HepG2 (cell line): ENCODE measurements around the gene PEX5L. TPM values are rescaled to one million over a fixed set of nuclear protein-coding genes. Genes with fewer than 3 reads are reported as not detected.

ENCODE experiments used
- ATAC-seq: fragments of 200-7000 bp; cut with Tn5 transposase; 3 replicates; pipeline ENCODE4 v1.9.1; 2020; ENCODE audit warnings: mild to moderate bottlenecking, moderate library complexity
- BruUV-seq: library from RNA; stranded (reverse); fragments of 400-500 nt; replicated peaks from 2 replicates; lab custom pipeline; 2021; lab: Mats Ljungman, UMichigan
- CTCF ChIA-PET: fragments of 300-600 bp; formaldehyde crosslinking; extraction: SDS; loops from one replicate; lab custom pipeline; 2021; ENCODE audit warnings: low total read pairs, inconsistent platforms, low intra/inter-chr PET ratio; lab: Yijun Ruan, JAX
- POLR2A ChIA-PET: fragments of 350-600 bp; sonication (Branson Sonifier 250); formaldehyde crosslinking; loops from one replicate; lab custom pipeline; 2020; ENCODE audit warnings: antibody characterized with exemption, inconsistent platforms; lab: Yijun Ruan, JAX
- DNase-seq: peaks from one replicate; pipeline ENCODE4 v3.0.0-alpha.2; 2015; ENCODE audit warnings: low spot score
- FAIRE-seq: peaks from 3 replicates; lab custom pipeline; 2011; peaks lifted over from hg19 to GRCh38; lab: Jason Lieb, UNC
- H2AFZ ChIP-seq: one replicate; pipeline ENCODE4 v1.6.1; 2011; ENCODE audit warnings: low read length, inconsistent platforms
- H3K27ac ChIP-seq: fragments of 300-600 bp; 3 replicates; pipeline ENCODE4 v1.8.0; 2011; ENCODE audit warnings: mixed run types, mild to moderate bottlenecking, mixed read lengths, low read length, inconsistent platforms; ENCODE audit not compliant: insufficient read depth; ENCODE audit errors: extremely low read length
- H3K27me3 ChIP-seq, 2 experiments: fragments of 200-600 bp in 1 of 2; 2 replicates in 1 of 2; 3 replicates in 1 of 2; pipeline versions ENCODE4 v1.6.0 to v1.8.0; 2011; ENCODE audit warnings: low read length in 2 of 2, mild to moderate bottlenecking in 2 of 2, moderate library complexity in 2 of 2, inconsistent platforms in 1 of 2; ENCODE audit not compliant: insufficient read depth in 2 of 2, control insufficient read depth in 1 of 2
- H3K36me3 ChIP-seq, 2 experiments: fragments of 200-600 bp in 1 of 2; replicated peaks in 1 of 2; 2 replicates in 1 of 2; 3 replicates in 1 of 2; pipeline versions ENCODE4 v1.5.1 to v1.8.0; 2011; ENCODE audit warnings: low read length in 2 of 2, inconsistent platforms in 1 of 2; ENCODE audit not compliant: insufficient read depth in 2 of 2, control insufficient read depth in 1 of 2
- H3K4me1 ChIP-seq: 2 replicates; pipeline ENCODE4 v1.5.1; 2012; ENCODE audit warnings: low read length, inconsistent platforms; ENCODE audit not compliant: insufficient read depth
- H3K4me2 ChIP-seq: 2 replicates; pipeline ENCODE4 v1.6.0; 2011; ENCODE audit warnings: low read depth, low read length, inconsistent platforms
- H3K4me3 ChIP-seq, 3 experiments: fragments of 200-600 bp in 1 of 3; sonication (generic), shearing (Covaris generic) in 1 of 3; replicated peaks in 1 of 3; 2 replicates each; pipeline ENCODE4 v1.5.1; 2011 to 2016; ENCODE audit warnings: low read length in 3 of 3, inconsistent platforms in 2 of 3, low read depth in 2 of 3, mild to moderate bottlenecking in 2 of 3, control low read depth in 1 of 3, mixed read lengths in 1 of 3; ENCODE audit not compliant: insufficient read depth in 1 of 3
- H3K79me2 ChIP-seq: one replicate; pipeline ENCODE4 v1.6.1; 2011; ENCODE audit warnings: low read length, inconsistent platforms; ENCODE audit not compliant: insufficient read depth
- H3K9ac ChIP-seq: 2 replicates; pipeline ENCODE4 v1.6.0; 2011; ENCODE audit warnings: mild to moderate bottlenecking, low read depth, low read length, inconsistent platforms; ENCODE audit not compliant: insufficient read depth
- H3K9me3 ChIP-seq: 2 replicates; pipeline ENCODE4 v1.5.1; 2012; ENCODE audit warnings: mild to moderate bottlenecking, low read length
- H4K20me1 ChIP-seq: 2 replicates; pipeline ENCODE4 v1.6.0; 2011; ENCODE audit warnings: inconsistent platforms, mild to moderate bottlenecking, low read length, moderate library complexity; ENCODE audit not compliant: insufficient read depth
- CBX1 ChIP-seq: IDR thresholded peaks from one replicate; pipeline ENCODE4 v1.6.1; 2016; ENCODE audit warnings: antibody characterized with exemption, low read depth
- HDAC2 ChIP-seq: sonication (generic); formaldehyde crosslinking; IDR thresholded peaks from 2 replicates; pipeline ENCODE4 v1.4.0; 2020; ENCODE audit warnings: missing genetic modification reagents
- NFYB ChIP-seq: sonication (generic); formaldehyde crosslinking; IDR thresholded peaks from 2 replicates; pipeline ENCODE4 v1.4.0; 2020; ENCODE audit warnings: missing genetic modification reagents
- PRMT3 ChIP-seq: sonication (generic); formaldehyde crosslinking; IDR thresholded peaks from 2 replicates; pipeline ENCODE4 v1.8.1; 2022; ENCODE audit warnings: low read depth, mild to moderate bottlenecking, moderate library complexity, missing genetic modification reagents, borderline replicate concordance
- RFX5 ChIP-seq: IDR thresholded peaks from 2 replicates; pipeline ENCODE4 v1.6.1; 2011; ENCODE audit warnings: low read depth, low read length, improper control_type of control experiment
- SRF ChIP-seq: IDR thresholded peaks from 2 replicates; pipeline ENCODE4 v1.6.1; 2011; ENCODE audit warnings: mild to moderate bottlenecking, low read depth, low read length, moderate library complexity
- STAT5B ChIP-seq: sonication (generic); formaldehyde crosslinking; IDR thresholded peaks from 2 replicates; pipeline ENCODE4 v1.4.0; 2020; ENCODE audit warnings: missing genetic modification reagents
- SUZ12 ChIP-seq: fragments of 150-350 bp; IDR thresholded peaks from 2 replicates; pipeline ENCODE4 v1.6.1; 2014; ENCODE audit warnings: low read depth, low read length
- ZNF431 ChIP-seq: sonication (generic); formaldehyde crosslinking; IDR thresholded peaks from 2 replicates; pipeline ENCODE4 v1.9.0; 2022; ENCODE audit warnings: missing genetic modification reagents, low read depth, mild to moderate bottlenecking, borderline replicate concordance
- ZNF577 ChIP-seq: sonication (generic); formaldehyde crosslinking; IDR thresholded peaks from 2 replicates; pipeline ENCODE4 v1.4.0; 2020; ENCODE audit warnings: mild to moderate bottlenecking, low read depth, missing genetic modification reagents, borderline replicate concordance
- ZNF761 ChIP-seq: sonication (generic); formaldehyde crosslinking; conservative IDR thresholded peaks from 2 replicates; pipeline ENCODE4 v1.4.0; 2020; ENCODE audit warnings: mild to moderate bottlenecking, missing genetic modification reagents
- WGBS: methylation state at CpG from one replicate; pipeline ENCODE4 v1.1.6; 2017; ENCODE audit warnings: low lambda C conversion rate; 5-methylcytosine and 5-hydroxymethylcytosine counted together
- in situ Hi-C: cut with HindIII; loops from 2 replicates; pipeline ENCODE4 v1.10.0; 2017; ENCODE audit warnings: low pct_unique_long_range_greater_than_20kb; ENCODE audit not compliant: extremely low pct_ligation_motif_present
- intact Hi-C: fragments of 100-400 bp; cut with micrococcal nuclease; formaldehyde crosslinking; loops from one replicate; pipeline ENCODE4 v1.10.0; 2022; ENCODE audit not compliant: unreplicated experiment
- polyA plus RNA-seq, 8 experiments: library from polyadenylated mRNA; depleted of rRNA in 3 of 8; stranded (reverse) in 7 of 8; unstranded in 1 of 8; fragments of >200 nt; fragmentation: Illumina TruSeq in 4 of 8; extraction: Trizol in 4 of 8; gene quantifications; 2 replicates each; pipeline versions ENCODE4 v1.2.1 to v1.2.3, GENCODE V29; 2011 to 2016; ENCODE audit warnings: low read depth in 4 of 8, missing spikeins in 1 of 8, mixed read lengths in 1 of 8; ENCODE audit not compliant: insufficient read depth in 1 of 8
- total RNA-seq, 5 experiments: library from RNA; depleted of rRNA; stranded (reverse); fragments of >200 nt; fragmentation: Illumina TruSeq; extraction: Trizol; gene quantifications; 2 replicates each; pipeline ENCODE4 v1.2.3, GENCODE V29; 2016; ENCODE audit warnings: low read depth in 1 of 5
- TF ChIP-seq, protein P1 (sequence below): sonication (generic); formaldehyde crosslinking; IDR thresholded peaks from 2 replicates; pipeline ENCODE4 v1.5.1; 2020; ENCODE audit warnings: missing genetic modification reagents, mild to moderate bottlenecking, borderline replicate concordance
- TF ChIP-seq, protein P2 (sequence below): IDR thresholded peaks from 2 replicates; pipeline ENCODE4 v1.6.1; 2016; ENCODE audit warnings: missing compliant biosample characterization, missing genetic modification reagents, borderline replicate concordance

PEX5L gene
- total and polyA plus RNA-seq, 2 of the 13 experiments (the other 11 are each of a cell fraction or from before 2014, with no cell fraction given): not detected

DNA sequence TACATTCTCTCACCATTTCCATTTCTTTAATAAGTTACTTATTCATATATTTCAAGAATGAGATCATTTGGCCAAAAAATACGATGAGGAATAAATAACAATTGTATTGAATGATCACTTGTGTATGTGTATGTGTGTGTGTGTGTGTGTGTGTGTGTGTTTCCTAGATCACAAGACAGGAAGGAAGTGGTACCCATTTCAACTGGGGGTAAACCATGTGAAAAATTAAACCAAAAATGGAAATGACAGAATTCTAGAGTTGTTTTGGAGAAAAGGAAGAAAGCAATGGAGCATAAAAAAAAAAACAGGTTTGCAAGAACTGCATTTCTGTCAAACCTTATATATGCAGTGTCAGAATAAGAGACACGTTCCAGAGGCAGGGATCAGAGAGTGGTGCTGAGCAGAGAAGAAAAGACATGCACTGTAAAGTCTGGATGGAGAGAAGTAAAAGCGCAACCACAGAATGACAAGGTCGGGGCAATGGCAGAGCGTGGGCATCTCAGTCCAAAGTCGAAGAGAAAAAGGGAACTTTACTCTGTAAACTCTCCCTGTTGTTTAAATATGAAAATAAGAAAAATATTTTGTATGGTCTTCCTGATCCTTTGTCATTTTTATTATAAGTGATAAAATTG, 75.5 kb downstream of the PEX5L start:
- CTCF ChIA-PET: no interaction called here
- H3K9me3 ChIP-seq: no peaks in the 10 kb centered on the region
- POLR2A ChIA-PET: no interaction called here
- ATAC-seq (no peak), FAIRE-seq (no peak), DNase-seq (no peak)
- H3K27me3 ChIP-seq: peaks cover 0 to 3% of the 10 kb centered on the region in 2 experiments; a peak in 1 of 5 replicates
- H3K79me2 ChIP-seq: no peaks in the 10 kb centered on the region
- H3K4me3 ChIP-seq: no peak overlapping the region
- no peak overlapping the region for H3K4me2 ChIP-seq
- 11% methylated on average over 6 of the region's 6 CpGs for WGBS
- no peak overlapping the region for H3K9ac ChIP-seq
- H3K4me1 ChIP-seq: no peaks in the 10 kb centered on the region
- H3K36me3 ChIP-seq: no peaks in the 10 kb centered on the region
- no peak for TF ChIP-seq RFX5
- TF ChIP-seq HDAC2 (CRISPR knock-in tag): no peak
- no peak for TF ChIP-seq ZNF431
- no peak for TF ChIP-seq SUZ12
- TF ChIP-seq STAT5B (CRISPR knock-in tag): no peak
- TF ChIP-seq NFYB (CRISPR knock-in tag): no peak
- TF ChIP-seq PRMT3 (CRISPR knock-in tag): no peak
- TF ChIP-seq SRF: no peak
- TF ChIP-seq, protein P1, sequence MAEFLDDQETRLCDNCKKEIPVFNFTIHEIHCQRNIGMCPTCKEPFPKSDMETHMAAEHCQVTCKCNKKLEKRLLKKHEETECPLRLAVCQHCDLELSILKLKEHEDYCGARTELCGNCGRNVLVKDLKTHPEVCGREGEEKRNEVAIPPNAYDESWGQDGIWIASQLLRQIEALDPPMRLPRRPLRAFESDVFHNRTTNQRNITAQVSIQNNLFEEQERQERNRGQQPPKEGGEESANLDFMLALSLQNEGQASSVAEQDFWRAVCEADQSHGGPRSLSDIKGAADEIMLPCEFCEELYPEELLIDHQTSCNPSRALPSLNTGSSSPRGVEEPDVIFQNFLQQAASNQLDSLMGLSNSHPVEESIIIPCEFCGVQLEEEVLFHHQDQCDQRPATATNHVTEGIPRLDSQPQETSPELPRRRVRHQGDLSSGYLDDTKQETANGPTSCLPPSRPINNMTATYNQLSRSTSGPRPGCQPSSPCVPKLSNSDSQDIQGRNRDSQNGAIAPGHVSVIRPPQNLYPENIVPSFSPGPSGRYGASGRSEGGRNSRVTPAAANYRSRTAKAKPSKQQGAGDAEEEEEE (CRISPR knock-in tag): no peak
- no peak for TF ChIP-seq ZNF577 (CRISPR knock-in tag)
- no peak for TF ChIP-seq CBX1
- no peak for TF ChIP-seq ZNF761 (CRISPR knock-in tag)
- TF ChIP-seq, protein P2, sequence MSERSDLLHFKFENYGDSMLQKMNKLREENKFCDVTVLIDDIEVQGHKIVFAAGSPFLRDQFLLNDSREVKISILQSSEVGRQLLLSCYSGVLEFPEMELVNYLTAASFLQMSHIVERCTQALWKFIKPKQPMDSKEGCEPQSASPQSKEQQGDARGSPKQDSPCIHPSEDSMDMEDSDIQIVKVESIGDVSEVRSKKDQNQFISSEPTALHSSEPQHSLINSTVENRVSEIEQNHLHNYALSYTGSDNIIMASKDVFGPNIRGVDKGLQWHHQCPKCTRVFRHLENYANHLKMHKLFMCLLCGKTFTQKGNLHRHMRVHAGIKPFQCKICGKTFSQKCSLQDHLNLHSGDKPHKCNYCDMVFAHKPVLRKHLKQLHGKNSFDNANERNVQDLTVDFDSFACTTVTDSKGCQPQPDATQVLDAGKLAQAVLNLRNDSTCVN (CRISPR knock-in tag): no peak
- no peak overlapping the region for H2AFZ ChIP-seq
- in situ Hi-C loops: no loop called here
- no peak overlapping the region for H3K27ac ChIP-seq
- intact Hi-C loops: no loop called here
- no TSS peak for BruUV-seq
- no peaks in the 10 kb centered on the region for H4K20me1 ChIP-seq
